ENCODE data around the gene STK32B.

GRCh38 chr4:5051278-5052203, at the start of gene STK32B:
- TF ChIP-seq POLR2A (IDR thresholded peaks at IDR 0.05; ENCODE audit: low read length) = no peak
- TF ChIP-seq GATA1 (IDR thresholded peaks at IDR 0.05; ENCODE audit: low read depth, low read length) = no peak
